MM.1S (cell line): ENCODE measurements around the gene KIF16B.

Experiments
- EZH2 ChIP-seq: fragments of 300-600 bp; sonication (generic); optimal IDR thresholded peaks from 2 replicates; pipeline ENCODE3; 2017; ENCODE audit warnings: low read depth, mild to moderate bottlenecking, antibody characterized with exemption, low read length, mixed read lengths
- EZH2phosphoT487 ChIP-seq: fragments of 300-600 bp; sonication (generic); IDR thresholded peaks from 2 replicates; pipeline ENCODE4 v1.6.1; 2018; ENCODE audit warnings: antibody characterized with exemption, low read length
- TF ChIP-seq, protein P1 (sequence below): fragments of 300-600 bp; sonication (generic); IDR thresholded peaks from 2 replicates; pipeline ENCODE4 v1.5.1; 2016; ENCODE audit warnings: antibody characterized with exemption, low read length, mixed read lengths

DNA sequence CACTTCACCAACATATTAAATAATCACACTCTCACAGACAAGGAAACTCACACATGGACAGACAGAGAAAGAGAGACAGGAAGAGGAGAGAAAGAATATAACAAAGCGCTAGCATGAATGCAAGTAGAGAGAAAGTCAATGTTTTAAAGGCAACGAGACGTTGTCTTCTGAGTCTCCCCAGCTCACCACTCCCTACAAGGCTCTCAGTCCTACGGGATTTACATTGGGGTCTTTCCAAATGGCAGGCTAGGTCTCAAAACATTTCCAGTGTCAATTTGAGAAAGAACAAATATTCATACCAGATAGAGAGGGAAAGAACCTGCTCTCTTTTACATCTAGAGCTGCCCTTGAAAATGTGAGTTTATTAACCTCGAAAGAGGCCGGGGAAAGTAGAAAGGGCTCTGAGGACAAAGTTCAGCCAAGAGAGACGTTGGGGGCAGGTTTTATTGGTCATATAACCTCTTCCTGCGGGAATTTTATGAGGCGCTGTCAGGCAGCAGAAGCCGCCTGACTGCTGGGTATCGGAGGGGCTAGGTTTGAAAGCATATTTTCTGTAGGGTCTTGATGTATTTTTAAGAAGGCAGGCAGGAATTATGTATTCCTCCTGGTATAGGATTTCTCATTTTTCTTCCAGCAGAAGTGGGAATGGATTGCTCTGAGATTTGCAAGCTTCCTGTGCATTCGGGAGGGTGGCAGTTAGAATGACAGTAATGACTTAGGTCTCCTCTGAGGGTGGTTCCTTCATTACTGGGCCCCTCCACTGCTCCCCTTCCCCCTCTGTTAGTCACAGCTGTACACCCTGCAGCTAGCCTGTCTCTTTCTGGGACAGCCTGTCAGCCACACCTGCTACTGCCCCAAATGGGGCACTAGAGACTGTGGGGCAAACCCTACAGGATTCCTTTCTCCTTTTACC, 34.4 kb upstream of the KIF16B start:
- TF ChIP-seq, protein P1, sequence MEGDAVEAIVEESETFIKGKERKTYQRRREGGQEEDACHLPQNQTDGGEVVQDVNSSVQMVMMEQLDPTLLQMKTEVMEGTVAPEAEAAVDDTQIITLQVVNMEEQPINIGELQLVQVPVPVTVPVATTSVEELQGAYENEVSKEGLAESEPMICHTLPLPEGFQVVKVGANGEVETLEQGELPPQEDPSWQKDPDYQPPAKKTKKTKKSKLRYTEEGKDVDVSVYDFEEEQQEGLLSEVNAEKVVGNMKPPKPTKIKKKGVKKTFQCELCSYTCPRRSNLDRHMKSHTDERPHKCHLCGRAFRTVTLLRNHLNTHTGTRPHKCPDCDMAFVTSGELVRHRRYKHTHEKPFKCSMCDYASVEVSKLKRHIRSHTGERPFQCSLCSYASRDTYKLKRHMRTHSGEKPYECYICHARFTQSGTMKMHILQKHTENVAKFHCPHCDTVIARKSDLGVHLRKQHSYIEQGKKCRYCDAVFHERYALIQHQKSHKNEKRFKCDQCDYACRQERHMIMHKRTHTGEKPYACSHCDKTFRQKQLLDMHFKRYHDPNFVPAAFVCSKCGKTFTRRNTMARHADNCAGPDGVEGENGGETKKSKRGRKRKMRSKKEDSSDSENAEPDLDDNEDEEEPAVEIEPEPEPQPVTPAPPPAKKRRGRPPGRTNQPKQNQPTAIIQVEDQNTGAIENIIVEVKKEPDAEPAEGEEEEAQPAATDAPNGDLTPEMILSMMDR = no peak
- TF ChIP-seq EZH2 (no peak), EZH2phosphoT487 (no peak)
